T-helper 17 cell (primary cell): ENCODE results near the gene KMT5B. TPM values are rescaled to one million over a fixed set of nuclear protein-coding genes. Genes with fewer than 3 reads are reported as not detected.

Experiments
- ATAC-seq: fragments of 150-1000 bp; cut with Tn5 transposase; 2 replicates; pipeline ENCODE4 v1.10.0; 2021; ENCODE audit warnings: mild to moderate bottlenecking, moderate library complexity
- DNase-seq, 3 donors: peaks; one replicate each; pipeline versions ENCODE4 v3.0.0 to v3.0.0-alpha.2; 2020 to 2021
- H3K9me3 ChIP-seq: one replicate; pipeline ENCODE4 v1.7.0; 2013; ENCODE audit warnings: low read length, mild to moderate bottlenecking; ENCODE audit not compliant: control insufficient read depth, poor library complexity, severe bottlenecking
- H3K27ac Mint-ChIP-seq: one replicate; pipeline ENCODE4 v1.8.0; 2022; ENCODE audit warnings: mild to moderate bottlenecking, moderate library complexity, mixed read lengths
- H3K27me3 Mint-ChIP-seq: one replicate; pipeline ENCODE4 v1.8.0; 2022; ENCODE audit warnings: mixed read lengths
- H3K36me3 Mint-ChIP-seq: one replicate; pipeline ENCODE4 v1.8.0; 2022; ENCODE audit warnings: low read depth, mixed read lengths
- H3K4me1 Mint-ChIP-seq: one replicate; pipeline ENCODE4 v1.8.0; 2022; ENCODE audit warnings: mild to moderate bottlenecking, mixed read lengths
- H3K4me3 Mint-ChIP-seq: one replicate; pipeline ENCODE4 v1.8.0; 2022; ENCODE audit warnings: mild to moderate bottlenecking, moderate library complexity, mixed read lengths
- total RNA-seq, 4 donors: library from RNA in 2 of 4; stranded (reverse) in 2 of 4; gene quantifications; one replicate each; pipeline ENCODE4 v1.2.3 and lab custom pipeline; 2022 to 2026

Gene KMT5B
- total RNA-seq, 2 donors from 2014 or later: 30.5 to 33.8 TPM

- H3K36me3 Mint-ChIP-seq: peaks cover 8% of the 10 kb centered on the region
- DNase-seq: no peak
- H3K4me3 Mint-ChIP-seq: no peak overlapping the region
- no peak overlapping the region for H3K27ac Mint-ChIP-seq
- no peaks in the 10 kb centered on the region for H3K9me3 ChIP-seq
- H3K4me1 Mint-ChIP-seq: peaks cover 10% of the 10 kb centered on the region
- peaks cover 14% of the 10 kb centered on the region for H3K27me3 Mint-ChIP-seq
- ATAC-seq: no peak
These were observed 87.9 kb downstream of the KMT5B start for GRCh38 chr11:68125164-68125563.

GRCh38 chr11:68122936-68123539 is 90.1 kb downstream of the KMT5B start:
- Mint-ChIP-seq H3K36me3 (no peaks in the 10 kb centered on the region), H3K27ac (no peak overlapping the region), H3K4me1 (peaks cover 10% of the 10 kb centered on the region), H3K27me3 (no peaks in the 10 kb centered on the region), H3K4me3 (no peak overlapping the region)
- no peak for DNase-seq
- H3K9me3 ChIP-seq: no peaks in the 10 kb centered on the region
- ATAC-seq: no peak

GRCh38 chr11:68121067-68121899 is 91.8 kb downstream of the KMT5B start, which contains the start of gene CHKA:
CHKA (minus strand) TSS chr11:68121388; CDS start chr11:68121177, 211 bp downstream.
- peak within 1 kb of the TSS; percentile 81 for H3K4me3 Mint-ChIP-seq
- H3K9me3 ChIP-seq: no peaks in the 10 kb centered on the region
- H3K27ac Mint-ChIP-seq: no peak within 1 kb of the TSS
- ATAC-seq: peak; percentile 92
- H3K27me3 Mint-ChIP-seq: no peaks in the 10 kb centered on the region
- peaks cover 10% of the 10 kb centered on the region for H3K4me1 Mint-ChIP-seq
- no peaks in the 10 kb centered on the region for H3K36me3 Mint-ChIP-seq
- peak; percentile 71 to 78 (median 78) for DNase-seq

- peaks cover 10% of the 10 kb centered on the region for H3K4me1 Mint-ChIP-seq
- peak overlapping the region; percentile 80 for H3K4me3 Mint-ChIP-seq
- no peaks in the 10 kb centered on the region for H3K9me3 ChIP-seq
- no peak overlapping the region for H3K27ac Mint-ChIP-seq
- no peaks in the 10 kb centered on the region for H3K27me3 Mint-ChIP-seq
- H3K36me3 Mint-ChIP-seq: no peaks in the 10 kb centered on the region
- DNase-seq: peak; percentile 18 to 31 (median 29)
- peak; percentile 56 for ATAC-seq
These were observed 92.6 kb downstream of the KMT5B start for GRCh38 chr11:68120273-68121066.

GRCh38 chr11:68118706-68119448 is 94.2 kb downstream of the KMT5B start:
- Mint-ChIP-seq H3K4me3 (no peak overlapping the region), H3K36me3 (no peaks in the 10 kb centered on the region), H3K27me3 (no peaks in the 10 kb centered on the region), H3K27ac (no peak overlapping the region), H3K4me1 (peaks cover 10% of the 10 kb centered on the region)
- ATAC-seq (no peak), DNase-seq (no peak)
- no peaks in the 10 kb centered on the region for H3K9me3 ChIP-seq

- Mint-ChIP-seq H3K4me3 (no peak overlapping the region), H3K4me1 (peaks cover 10% of the 10 kb centered on the region), H3K27ac (no peak overlapping the region), H3K27me3 (no peaks in the 10 kb centered on the region), H3K36me3 (no peaks in the 10 kb centered on the region)
- DNase-seq (no peak), ATAC-seq (no peak)
- H3K9me3 ChIP-seq: no peaks in the 10 kb centered on the region
These were observed 95.1 kb downstream of the KMT5B start for GRCh38 chr11:68117853-68118470.

GRCh38 chr11:68116974-68117373 is 96.1 kb downstream of the KMT5B start:
- ATAC-seq (no peak), DNase-seq (no peak)
- Mint-ChIP-seq H3K27me3 (no peaks in the 10 kb centered on the region), H3K4me3 (no peak overlapping the region), H3K4me1 (peaks cover 8% of the 10 kb centered on the region), H3K36me3 (no peaks in the 10 kb centered on the region), H3K27ac (no peak overlapping the region)
- H3K9me3 ChIP-seq: no peaks in the 10 kb centered on the region

GRCh38 chr11:68116126-68116525 is 97.0 kb downstream of the KMT5B start:
- Mint-ChIP-seq H3K36me3 (no peaks in the 10 kb centered on the region), H3K27ac (no peak overlapping the region), H3K27me3 (no peaks in the 10 kb centered on the region), H3K4me3 (no peak overlapping the region), H3K4me1 (peaks cover 6% of the 10 kb centered on the region)
- DNase-seq (no peak), ATAC-seq (no peak)
- no peaks in the 10 kb centered on the region for H3K9me3 ChIP-seq

GRCh38 chr11:68115285-68115684 is 97.8 kb downstream of the KMT5B start:
- ATAC-seq (no peak), DNase-seq (no peak)
- H3K36me3 Mint-ChIP-seq: no peaks in the 10 kb centered on the region
- no peak overlapping the region for H3K27ac Mint-ChIP-seq
- no peaks in the 10 kb centered on the region for H3K9me3 ChIP-seq
- peaks cover 5% of the 10 kb centered on the region for H3K4me1 Mint-ChIP-seq
- H3K27me3 Mint-ChIP-seq: no peaks in the 10 kb centered on the region
- no peak overlapping the region for H3K4me3 Mint-ChIP-seq

GRCh38 chr11:68113986-68114385 is 99.1 kb downstream of the KMT5B start:
- ATAC-seq (no peak), DNase-seq (no peak)
- H3K27ac Mint-ChIP-seq: no peak overlapping the region
- peaks cover 3% of the 10 kb centered on the region for H3K4me1 Mint-ChIP-seq
- H3K27me3 Mint-ChIP-seq: no peaks in the 10 kb centered on the region
- no peaks in the 10 kb centered on the region for H3K36me3 Mint-ChIP-seq
- H3K9me3 ChIP-seq: no peaks in the 10 kb centered on the region
- H3K4me3 Mint-ChIP-seq: no peak overlapping the region

GRCh38 chr11:68107689-68108088 is 105.4 kb downstream of the KMT5B start:
- Mint-ChIP-seq H3K27me3 (no peaks in the 10 kb centered on the region), H3K27ac (peak overlapping the region; percentile 24), H3K36me3 (peaks cover 3% of the 10 kb centered on the region), H3K4me3 (no peak overlapping the region), H3K4me1 (peaks cover 4% of the 10 kb centered on the region)
- DNase-seq: no peak
- H3K9me3 ChIP-seq: no peaks in the 10 kb centered on the region
- ATAC-seq: no peak

- H3K27me3 Mint-ChIP-seq: no peaks in the 10 kb centered on the region
- H3K36me3 Mint-ChIP-seq: peaks cover 3% of the 10 kb centered on the region
- ATAC-seq: no peak
- no peak for DNase-seq
- peaks cover 4% of the 10 kb centered on the region for H3K4me1 Mint-ChIP-seq
- no peak overlapping the region for H3K27ac Mint-ChIP-seq
- H3K4me3 Mint-ChIP-seq: no peak overlapping the region
- no peaks in the 10 kb centered on the region for H3K9me3 ChIP-seq
These were observed 106.7 kb downstream of the KMT5B start for GRCh38 chr11:68106165-68106940.
